GM12801 (cell line): ENCODE results near the gene OSBPL1A.

Experiments used
- TF ChIP-seq, protein P1 (sequence below): IDR thresholded peaks from one replicate; pipeline ENCODE4 v1.5.1; 2011; ENCODE audit warnings: control low read depth; ENCODE audit not compliant: insufficient read length; ENCODE audit errors: extremely low read depth

The OSBPL1A gene

DNA sequence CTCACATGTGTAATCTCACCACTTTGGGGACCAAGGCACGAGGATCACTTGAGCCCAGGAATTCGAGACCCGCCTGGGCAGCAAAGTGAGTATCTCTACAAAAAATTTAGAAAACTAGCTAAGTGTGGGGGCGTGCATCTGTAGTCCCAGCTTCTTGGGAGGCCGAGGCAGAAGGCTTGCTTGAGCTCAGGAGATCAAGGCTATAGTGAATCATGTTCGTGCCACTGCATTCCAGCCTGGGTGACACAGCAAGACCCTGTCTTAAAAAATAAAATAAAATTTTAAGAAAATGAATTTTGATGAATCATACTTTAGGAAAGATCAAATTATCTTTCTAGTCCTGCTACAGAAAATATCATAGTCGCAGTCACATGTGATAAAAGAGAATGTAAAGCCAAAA, 211.8 kb downstream of the OSBPL1A start:
- TF ChIP-seq, protein P1, sequence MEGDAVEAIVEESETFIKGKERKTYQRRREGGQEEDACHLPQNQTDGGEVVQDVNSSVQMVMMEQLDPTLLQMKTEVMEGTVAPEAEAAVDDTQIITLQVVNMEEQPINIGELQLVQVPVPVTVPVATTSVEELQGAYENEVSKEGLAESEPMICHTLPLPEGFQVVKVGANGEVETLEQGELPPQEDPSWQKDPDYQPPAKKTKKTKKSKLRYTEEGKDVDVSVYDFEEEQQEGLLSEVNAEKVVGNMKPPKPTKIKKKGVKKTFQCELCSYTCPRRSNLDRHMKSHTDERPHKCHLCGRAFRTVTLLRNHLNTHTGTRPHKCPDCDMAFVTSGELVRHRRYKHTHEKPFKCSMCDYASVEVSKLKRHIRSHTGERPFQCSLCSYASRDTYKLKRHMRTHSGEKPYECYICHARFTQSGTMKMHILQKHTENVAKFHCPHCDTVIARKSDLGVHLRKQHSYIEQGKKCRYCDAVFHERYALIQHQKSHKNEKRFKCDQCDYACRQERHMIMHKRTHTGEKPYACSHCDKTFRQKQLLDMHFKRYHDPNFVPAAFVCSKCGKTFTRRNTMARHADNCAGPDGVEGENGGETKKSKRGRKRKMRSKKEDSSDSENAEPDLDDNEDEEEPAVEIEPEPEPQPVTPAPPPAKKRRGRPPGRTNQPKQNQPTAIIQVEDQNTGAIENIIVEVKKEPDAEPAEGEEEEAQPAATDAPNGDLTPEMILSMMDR = no peak

DNA sequence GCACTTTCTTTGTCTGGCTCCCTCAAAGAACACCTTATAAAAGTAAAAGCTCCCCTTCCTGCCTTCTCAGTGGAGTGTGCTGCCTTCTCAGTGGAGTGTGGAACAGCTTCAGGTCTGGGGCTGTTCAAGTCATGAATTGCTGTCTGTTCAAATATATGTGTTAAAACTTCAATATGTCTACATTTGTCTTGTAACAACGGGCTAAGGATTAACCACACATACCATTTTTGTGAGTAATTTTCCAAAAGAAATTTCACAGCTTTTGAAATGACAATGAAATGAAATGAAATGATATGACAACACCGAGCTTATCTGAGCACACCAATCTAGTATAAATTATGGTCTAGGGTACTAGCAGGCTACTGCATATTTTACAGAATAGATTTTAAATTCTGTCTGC, 215.8 kb downstream of the OSBPL1A start:
- TF ChIP-seq, protein P1 = no peak

DNA sequence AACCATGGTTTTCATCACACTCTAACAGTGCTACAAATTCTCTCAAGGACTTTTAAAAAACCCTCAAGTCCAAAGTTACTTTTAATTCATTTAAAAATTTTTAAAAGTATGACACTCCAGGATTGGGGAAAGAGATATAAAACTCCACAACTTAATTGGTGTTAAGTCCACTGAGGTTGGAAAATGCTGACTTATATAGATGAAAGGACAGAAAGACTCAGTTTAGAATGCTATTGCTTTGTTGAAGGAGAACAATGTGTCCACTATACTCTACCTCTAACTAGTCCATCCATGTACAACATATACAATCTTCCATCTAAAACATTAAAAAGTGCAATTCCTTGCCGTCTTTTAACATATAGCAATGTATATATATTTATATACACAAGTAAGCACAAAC, 217.6 kb downstream of the OSBPL1A start:
- TF ChIP-seq, protein P1 = no peak

DNA sequence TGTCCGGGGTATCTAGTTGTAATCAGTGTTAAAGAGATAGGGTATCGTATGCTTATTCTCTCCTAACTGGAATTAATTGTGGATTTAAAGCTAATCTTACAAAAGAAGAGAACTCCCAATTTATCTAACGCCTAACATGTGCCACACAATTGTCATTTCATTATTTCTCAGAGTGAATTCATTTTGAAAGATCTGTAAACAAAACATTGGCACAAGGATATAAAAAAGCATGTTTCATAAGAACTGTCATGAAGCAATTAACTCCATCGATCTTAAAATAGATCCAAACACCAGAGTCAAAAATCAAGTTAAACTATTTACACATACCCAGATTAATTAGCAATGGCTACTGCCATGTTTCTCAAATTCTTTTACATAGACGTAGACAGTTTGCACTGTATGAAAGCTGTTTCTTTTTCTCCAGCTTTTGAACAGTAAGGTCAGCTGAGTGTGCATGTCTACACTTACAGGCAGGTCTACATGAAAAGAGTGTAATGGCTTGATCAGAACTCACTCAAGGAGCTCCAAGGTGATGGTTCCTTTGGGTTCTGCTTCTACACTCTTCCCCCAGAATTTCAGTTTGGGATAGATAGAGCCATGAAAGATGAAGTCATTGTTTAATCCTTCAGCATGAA, 220.0 kb downstream of the OSBPL1A start:
- TF ChIP-seq, protein P1 = no peak

DNA sequence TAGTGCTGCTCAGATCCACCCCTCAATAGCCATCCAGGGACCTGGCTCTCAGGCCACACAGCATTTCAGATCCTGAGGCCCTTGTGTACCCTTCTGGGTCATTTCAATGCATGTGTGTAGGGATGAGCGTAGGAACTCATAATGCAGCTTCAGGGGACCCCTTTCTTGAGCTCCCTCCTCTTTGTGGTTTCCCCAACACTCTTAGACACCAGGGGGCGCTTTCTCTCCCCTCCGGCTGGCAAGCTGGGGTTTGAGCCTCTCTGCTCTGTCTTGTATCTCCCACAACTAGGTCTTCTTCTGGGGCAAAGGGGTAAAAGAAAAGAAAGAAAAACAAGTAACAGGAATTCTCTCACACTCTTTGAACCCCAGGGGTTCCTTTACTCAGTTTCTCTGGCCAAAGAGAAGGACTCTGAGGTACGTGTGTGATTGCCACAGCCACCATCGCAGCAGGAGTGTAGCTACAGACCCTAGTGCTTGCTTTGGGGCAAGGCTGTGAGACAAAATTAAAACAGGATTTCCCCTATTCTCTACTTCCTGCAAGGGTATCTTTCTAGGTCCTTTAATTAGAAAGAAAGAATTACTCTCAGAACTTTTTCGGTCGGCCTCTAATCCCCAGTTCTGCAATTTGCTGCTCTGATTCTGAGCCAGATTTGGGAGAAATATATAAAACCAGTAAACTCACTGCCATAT, 220.8 kb downstream of the OSBPL1A start:
- TF ChIP-seq, protein P1 = no peak

DNA sequence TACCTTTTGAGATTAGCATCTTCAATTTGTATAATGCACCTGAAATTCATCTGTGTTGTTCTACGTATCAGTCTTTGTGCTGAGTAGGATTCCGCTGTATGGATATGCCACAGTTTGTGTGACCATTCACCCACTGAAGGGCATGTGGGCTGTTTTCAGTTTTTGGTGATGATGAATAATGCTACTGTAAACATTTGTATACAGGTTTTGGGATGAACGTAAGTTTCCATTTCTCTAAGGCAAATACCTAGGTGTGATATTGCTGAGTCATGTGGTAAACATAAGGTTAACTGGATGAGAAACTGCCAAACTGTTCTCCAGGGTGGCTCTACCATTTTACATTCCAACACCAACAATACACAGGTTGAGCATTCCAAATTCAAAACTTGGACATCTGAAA, 223.6 kb downstream of the OSBPL1A start:
- TF ChIP-seq, protein P1 = no peak

DNA sequence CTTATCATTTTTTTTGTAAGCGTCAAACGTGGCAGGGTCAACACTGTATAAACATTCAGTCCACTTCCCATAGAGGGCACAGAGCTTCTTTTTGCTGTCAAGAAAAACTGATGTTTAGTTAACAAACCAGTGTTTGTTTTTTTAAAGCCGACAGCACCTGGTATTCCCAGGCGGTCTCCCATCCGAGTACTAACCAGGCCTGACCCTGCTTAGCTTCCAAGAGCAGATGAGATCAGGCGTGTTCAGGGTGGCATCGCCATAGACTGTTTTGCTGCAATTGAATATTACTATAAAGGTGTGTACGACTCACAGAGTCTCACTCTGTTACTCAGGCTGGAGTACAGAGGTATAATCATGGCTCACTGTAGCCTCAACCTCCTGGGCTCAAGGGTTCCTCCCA, 227.3 kb downstream of the OSBPL1A start:
- TF ChIP-seq, protein P1 = no peak
